Breast epithelium (tissue), 3 donors: ENCODE measurements around the gene CHST9.

Source experiments
- POLR2A ChIP-seq: fragments of 450-650 bp; IDR thresholded peaks from one replicate; pipeline ENCODE4 v1.6.1; 2016; ENCODE audit warnings: antibody characterized with exemption, mild to moderate bottlenecking, moderate library complexity
- POLR2AphosphoS5 ChIP-seq, 3 donors: sonication (generic); formaldehyde crosslinking; IDR thresholded peaks; one replicate each; pipeline ENCODE4 v1.6.1; 2017; ENCODE audit warnings: antibody characterized with exemption in 3 of 3
- TF ChIP-seq, protein P1 (sequence below), 3 donors: fragments of 450-650 bp; IDR thresholded peaks; one replicate each; pipeline ENCODE4 v1.5.1; 2016 to 2017; ENCODE audit warnings: antibody characterized with exemption in 3 of 3, mild to moderate bottlenecking in 3 of 3, moderate library complexity in 3 of 3

DNA sequence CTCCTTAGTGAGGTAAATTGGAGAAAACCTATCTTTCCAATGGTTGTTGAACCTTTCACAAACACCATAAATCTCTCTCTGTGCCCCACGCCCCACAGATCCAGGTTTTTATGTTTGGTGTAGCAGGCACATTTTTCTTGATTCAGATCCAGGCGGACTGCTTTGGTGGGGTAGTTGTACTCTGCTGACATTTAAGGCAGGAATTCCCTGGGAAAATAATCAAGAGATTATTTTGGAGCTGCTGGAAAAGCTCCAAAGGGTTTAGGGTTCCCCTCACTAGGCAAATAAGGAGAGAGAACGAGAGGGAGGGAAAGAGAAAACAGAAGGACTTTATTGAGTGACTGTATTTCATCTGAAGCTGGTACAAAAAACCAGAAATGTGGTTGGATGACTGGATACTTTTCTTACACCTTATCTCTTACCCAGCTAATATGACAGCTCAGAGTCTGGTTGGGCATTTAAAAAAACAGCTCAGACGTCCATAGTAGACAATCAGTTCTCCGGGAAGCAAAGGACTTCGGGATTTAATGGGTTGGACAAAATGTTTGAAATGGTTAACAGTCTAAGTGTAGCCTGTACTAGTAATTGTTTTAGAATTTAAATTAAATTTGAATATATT is 316.0 kb downstream of the CHST9 start:
- TF ChIP-seq, protein P1, sequence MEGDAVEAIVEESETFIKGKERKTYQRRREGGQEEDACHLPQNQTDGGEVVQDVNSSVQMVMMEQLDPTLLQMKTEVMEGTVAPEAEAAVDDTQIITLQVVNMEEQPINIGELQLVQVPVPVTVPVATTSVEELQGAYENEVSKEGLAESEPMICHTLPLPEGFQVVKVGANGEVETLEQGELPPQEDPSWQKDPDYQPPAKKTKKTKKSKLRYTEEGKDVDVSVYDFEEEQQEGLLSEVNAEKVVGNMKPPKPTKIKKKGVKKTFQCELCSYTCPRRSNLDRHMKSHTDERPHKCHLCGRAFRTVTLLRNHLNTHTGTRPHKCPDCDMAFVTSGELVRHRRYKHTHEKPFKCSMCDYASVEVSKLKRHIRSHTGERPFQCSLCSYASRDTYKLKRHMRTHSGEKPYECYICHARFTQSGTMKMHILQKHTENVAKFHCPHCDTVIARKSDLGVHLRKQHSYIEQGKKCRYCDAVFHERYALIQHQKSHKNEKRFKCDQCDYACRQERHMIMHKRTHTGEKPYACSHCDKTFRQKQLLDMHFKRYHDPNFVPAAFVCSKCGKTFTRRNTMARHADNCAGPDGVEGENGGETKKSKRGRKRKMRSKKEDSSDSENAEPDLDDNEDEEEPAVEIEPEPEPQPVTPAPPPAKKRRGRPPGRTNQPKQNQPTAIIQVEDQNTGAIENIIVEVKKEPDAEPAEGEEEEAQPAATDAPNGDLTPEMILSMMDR (IDR thresholded peaks at IDR 0.05) = no peak
- TF ChIP-seq POLR2A = no peak
- TF ChIP-seq POLR2AphosphoS5 (IDR thresholded peaks at IDR 0.05) = no peak
